HepG2 (cell line): ENCODE data around the gene TCF3. TPM values are rescaled to one million over a fixed set of nuclear protein-coding genes. Genes with fewer than 3 reads are reported as not detected.
A peak's percentile ranks its signal among the peaks of the same experiment; 100 is the strongest.

Source experiments
- CEBPB ChIP-seq: IDR thresholded peaks from 2 replicates; pipeline ENCODE4 v1.6.1; 2011; ENCODE audit warnings: low read depth, low read length, improper control_type of control experiment, borderline replicate concordance
- CHD2 ChIP-seq: IDR thresholded peaks from 2 replicates; pipeline ENCODE4 v1.6.1; 2011; ENCODE audit warnings: low read depth, low read length, improper control_type of control experiment
- FLYWCH1 ChIP-seq: sonication (generic); formaldehyde crosslinking; IDR thresholded peaks from 2 replicates; pipeline ENCODE4 v1.8.1; 2023; ENCODE audit warnings: mild to moderate bottlenecking, missing genetic modification reagents
- FOSL2 ChIP-seq: sonication (generic); formaldehyde crosslinking; IDR thresholded peaks from 2 replicates; pipeline ENCODE4 v1.4.0; 2020; ENCODE audit warnings: missing genetic modification reagents
- MED13 ChIP-seq: sonication (generic); formaldehyde crosslinking; IDR thresholded peaks from 2 replicates; pipeline ENCODE4 v1.5.0; 2020; ENCODE audit warnings: missing genetic modification reagents
- MYC ChIP-seq: sonication (generic); formaldehyde crosslinking; IDR thresholded peaks from 2 replicates; pipeline ENCODE4 v1.9.0; 2021; ENCODE audit warnings: missing genetic modification reagents, borderline replicate concordance
- NBN ChIP-seq: fragments of 450-650 bp; conservative IDR thresholded peaks from 2 replicates; pipeline ENCODE4 v1.6.1; 2017
- TCF12 ChIP-seq, 2 experiments: fragments of 450-650 bp in 1 of 2; sonication (generic) in 1 of 2; formaldehyde crosslinking in 1 of 2; IDR thresholded peaks; 2 replicates each; pipeline versions ENCODE4 v1.6.1 to v1.8.0; 2017 to 2022; ENCODE audit warnings: antibody characterized with exemption in 1 of 2, mild to moderate bottlenecking in 1 of 2, missing genetic modification reagents in 1 of 2, moderate library complexity in 1 of 2
- U2AF1 ChIP-seq: fragments of 200-400 bp; formaldehyde crosslinking; optimal IDR thresholded peaks from 2 replicates; pipeline ENCODE3; 2017; ENCODE audit warnings: mild to moderate bottlenecking, low read depth, low read length
- ZNF225 ChIP-seq: sonication (generic); formaldehyde crosslinking; IDR thresholded peaks from 2 replicates; pipeline ENCODE4 v1.4.0; 2020; ENCODE audit warnings: mild to moderate bottlenecking, missing genetic modification reagents
- ZNF333 ChIP-seq: sonication (generic); formaldehyde crosslinking; IDR thresholded peaks from 2 replicates; pipeline ENCODE4 v1.4.0; 2020; ENCODE audit warnings: mild to moderate bottlenecking, missing genetic modification reagents, borderline replicate concordance
- ZNF383 ChIP-seq: sonication (generic); formaldehyde crosslinking; IDR thresholded peaks from 2 replicates; pipeline ENCODE4 v1.4.0; 2020; ENCODE audit warnings: missing genetic modification reagents, mild to moderate bottlenecking, borderline replicate concordance
- ZNF567 ChIP-seq: sonication (generic); formaldehyde crosslinking; IDR thresholded peaks from 2 replicates; pipeline ENCODE4 v1.8.1; 2023; ENCODE audit warnings: mild to moderate bottlenecking, missing genetic modification reagents, borderline replicate concordance
- ZSCAN12 ChIP-seq: sonication (generic); formaldehyde crosslinking; IDR thresholded peaks from 2 replicates; pipeline ENCODE4 v1.9.0; 2021; ENCODE audit warnings: mild to moderate bottlenecking, missing genetic modification reagents
- polyA plus RNA-seq, 8 experiments: library from polyadenylated mRNA; depleted of rRNA in 3 of 8; stranded (reverse) in 7 of 8; unstranded in 1 of 8; fragments of >200 nt; fragmentation: Illumina TruSeq in 4 of 8; extraction: Trizol in 4 of 8; gene quantifications; 2 replicates each; pipeline versions ENCODE4 v1.2.1 to v1.2.3, GENCODE V29; 2011 to 2016; ENCODE audit warnings: low read depth in 4 of 8, missing spikeins in 1 of 8, mixed read lengths in 1 of 8; ENCODE audit not compliant: insufficient read depth in 1 of 8
- total RNA-seq, 5 experiments: library from RNA; depleted of rRNA; stranded (reverse); fragments of >200 nt; fragmentation: Illumina TruSeq; extraction: Trizol; gene quantifications; 2 replicates each; pipeline ENCODE4 v1.2.3, GENCODE V29; 2016; ENCODE audit warnings: low read depth in 1 of 5
- TF ChIP-seq, protein P1 (sequence below): sonication (generic); formaldehyde crosslinking; IDR thresholded peaks from 2 replicates; pipeline ENCODE4 v1.4.0; 2020; ENCODE audit warnings: missing genetic modification reagents, borderline replicate concordance
- TF ChIP-seq, protein P2 (sequence below): sonication (generic); formaldehyde crosslinking; IDR thresholded peaks from 2 replicates; pipeline ENCODE4 v1.9.0; 2021; ENCODE audit warnings: missing genetic modification reagents, mild to moderate bottlenecking, borderline replicate concordance
- TF ChIP-seq, protein P3 (sequence below): sonication (generic); formaldehyde crosslinking; IDR thresholded peaks from 2 replicates; pipeline ENCODE4 v1.8.1; 2023; ENCODE audit warnings: mild to moderate bottlenecking, missing genetic modification reagents
- TF ChIP-seq, protein P4 (sequence below): fragments of 450-650 bp; IDR thresholded peaks from 2 replicates; pipeline ENCODE4 v1.6.1; 2016

Gene TCF3
- total and polyA plus RNA-seq, 2 of the 13 experiments (the other 11 are each of a cell fraction or from before 2014, with no cell fraction given) = 51.4 to 53.2 TPM

DNA sequence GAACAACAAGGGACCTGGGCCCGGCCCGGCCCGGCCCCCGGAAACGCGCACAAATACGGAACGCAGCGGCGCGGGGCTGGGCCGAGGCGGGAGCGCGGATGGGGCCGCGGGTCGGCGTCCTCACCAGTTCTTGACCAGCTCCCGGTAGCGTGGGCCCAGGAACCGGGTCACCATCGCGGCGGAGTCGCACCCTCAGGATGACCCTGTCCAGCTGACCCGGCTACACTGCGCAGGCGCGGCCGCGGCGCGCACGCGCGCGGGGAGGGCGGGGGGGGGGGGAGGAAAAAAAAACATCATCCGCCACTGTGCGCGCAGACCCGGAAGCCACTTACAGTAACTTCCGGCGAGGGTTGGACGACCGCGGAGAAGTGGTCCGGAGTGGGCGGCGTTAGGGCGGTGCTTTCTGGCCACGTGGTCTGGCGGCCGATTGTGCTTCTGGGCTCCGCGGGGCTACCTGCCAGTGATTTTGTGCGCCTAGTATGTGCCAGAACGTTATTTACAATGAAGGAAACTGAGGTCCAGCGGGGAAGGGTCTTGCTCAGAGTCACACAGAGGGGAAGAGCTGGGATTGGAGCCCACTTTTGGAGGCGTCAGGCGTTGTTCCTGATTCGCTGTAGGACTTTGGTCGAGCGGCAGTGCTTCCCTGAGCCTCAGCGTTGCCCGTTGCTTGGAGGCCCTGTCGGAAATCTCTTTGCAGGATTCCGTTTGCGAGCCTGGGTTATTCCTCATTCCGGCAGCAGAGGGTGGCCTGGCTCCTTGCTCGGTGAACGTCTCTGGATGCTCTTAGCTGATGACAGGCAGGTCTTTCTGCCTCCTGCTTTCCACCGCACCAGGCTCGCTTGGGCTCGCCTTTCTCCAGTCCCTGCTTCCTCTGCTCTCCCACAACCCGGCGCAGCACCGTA lies 46.9 kb downstream of the TCF3 start, which contains the start of gene UQCR11 (continued):
- TF ChIP-seq, protein P1, sequence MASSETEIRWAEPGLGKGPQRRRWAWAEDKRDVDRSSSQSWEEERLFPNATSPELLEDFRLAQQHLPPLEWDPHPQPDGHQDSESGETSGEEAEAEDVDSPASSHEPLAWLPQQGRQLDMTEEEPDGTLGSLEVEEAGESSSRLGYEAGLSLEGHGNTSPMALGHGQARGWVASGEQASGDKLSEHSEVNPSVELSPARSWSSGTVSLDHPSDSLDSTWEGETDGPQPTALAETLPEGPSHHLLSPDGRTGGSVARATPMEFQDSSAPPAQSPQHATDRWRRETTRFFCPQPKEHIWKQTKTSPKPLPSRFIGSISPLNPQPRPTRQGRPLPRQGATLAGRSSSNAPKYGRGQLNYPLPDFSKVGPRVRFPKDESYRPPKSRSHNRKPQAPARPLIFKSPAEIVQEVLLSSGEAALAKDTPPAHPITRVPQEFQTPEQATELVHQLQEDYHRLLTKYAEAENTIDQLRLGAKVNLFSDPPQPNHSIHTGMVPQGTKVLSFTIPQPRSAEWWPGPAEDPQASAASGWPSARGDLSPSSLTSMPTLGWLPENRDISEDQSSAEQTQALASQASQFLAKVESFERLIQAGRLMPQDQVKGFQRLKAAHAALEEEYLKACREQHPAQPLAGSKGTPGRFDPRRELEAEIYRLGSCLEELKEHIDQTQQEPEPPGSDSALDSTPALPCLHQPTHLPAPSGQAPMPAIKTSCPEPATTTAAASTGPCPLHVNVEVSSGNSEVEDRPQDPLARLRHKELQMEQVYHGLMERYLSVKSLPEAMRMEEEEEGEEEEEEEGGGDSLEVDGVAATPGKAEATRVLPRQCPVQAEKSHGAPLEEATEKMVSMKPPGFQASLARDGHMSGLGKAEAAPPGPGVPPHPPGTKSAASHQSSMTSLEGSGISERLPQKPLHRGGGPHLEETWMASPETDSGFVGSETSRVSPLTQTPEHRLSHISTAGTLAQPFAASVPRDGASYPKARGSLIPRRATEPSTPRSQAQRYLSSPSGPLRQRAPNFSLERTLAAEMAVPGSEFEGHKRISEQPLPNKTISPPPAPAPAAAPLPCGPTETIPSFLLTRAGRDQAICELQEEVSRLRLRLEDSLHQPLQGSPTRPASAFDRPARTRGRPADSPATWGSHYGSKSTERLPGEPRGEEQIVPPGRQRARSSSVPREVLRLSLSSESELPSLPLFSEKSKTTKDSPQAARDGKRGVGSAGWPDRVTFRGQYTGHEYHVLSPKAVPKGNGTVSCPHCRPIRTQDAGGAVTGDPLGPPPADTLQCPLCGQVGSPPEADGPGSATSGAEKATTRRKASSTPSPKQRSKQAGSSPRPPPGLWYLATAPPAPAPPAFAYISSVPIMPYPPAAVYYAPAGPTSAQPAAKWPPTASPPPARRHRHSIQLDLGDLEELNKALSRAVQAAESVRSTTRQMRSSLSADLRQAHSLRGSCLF = no peak
- TF ChIP-seq ZNF383 (CRISPR knock-in tag) = no peak
- TF ChIP-seq, protein P2, sequence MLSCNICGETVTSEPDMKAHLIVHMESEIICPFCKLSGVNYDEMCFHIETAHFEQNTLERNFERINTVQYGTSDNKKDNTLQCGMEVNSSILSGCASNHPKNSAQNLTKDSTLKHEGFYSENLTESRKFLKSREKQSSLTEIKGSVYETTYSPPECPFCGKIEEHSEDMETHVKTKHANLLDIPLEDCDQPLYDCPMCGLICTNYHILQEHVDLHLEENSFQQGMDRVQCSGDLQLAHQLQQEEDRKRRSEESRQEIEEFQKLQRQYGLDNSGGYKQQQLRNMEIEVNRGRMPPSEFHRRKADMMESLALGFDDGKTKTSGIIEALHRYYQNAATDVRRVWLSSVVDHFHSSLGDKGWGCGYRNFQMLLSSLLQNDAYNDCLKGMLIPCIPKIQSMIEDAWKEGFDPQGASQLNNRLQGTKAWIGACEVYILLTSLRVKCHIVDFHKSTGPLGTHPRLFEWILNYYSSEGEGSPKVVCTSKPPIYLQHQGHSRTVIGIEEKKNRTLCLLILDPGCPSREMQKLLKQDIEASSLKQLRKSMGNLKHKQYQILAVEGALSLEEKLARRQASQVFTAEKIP (CRISPR knock-in tag) = no peak
- TF ChIP-seq MED13 (CRISPR knock-in tag) = 0 out of 2 replicates have a peak, but pooled peaks have one; percentile 43
- no peak for TF ChIP-seq CEBPB
- TF ChIP-seq ZNF333 = peak; percentile 89; the same call in 1 of the 2 replicates
- TF ChIP-seq FOSL2 (CRISPR knock-in tag) = no peak; the same call in 1 of the 2 replicates
- TF ChIP-seq MYC = peak; percentile 91
- TF ChIP-seq, protein P3, sequence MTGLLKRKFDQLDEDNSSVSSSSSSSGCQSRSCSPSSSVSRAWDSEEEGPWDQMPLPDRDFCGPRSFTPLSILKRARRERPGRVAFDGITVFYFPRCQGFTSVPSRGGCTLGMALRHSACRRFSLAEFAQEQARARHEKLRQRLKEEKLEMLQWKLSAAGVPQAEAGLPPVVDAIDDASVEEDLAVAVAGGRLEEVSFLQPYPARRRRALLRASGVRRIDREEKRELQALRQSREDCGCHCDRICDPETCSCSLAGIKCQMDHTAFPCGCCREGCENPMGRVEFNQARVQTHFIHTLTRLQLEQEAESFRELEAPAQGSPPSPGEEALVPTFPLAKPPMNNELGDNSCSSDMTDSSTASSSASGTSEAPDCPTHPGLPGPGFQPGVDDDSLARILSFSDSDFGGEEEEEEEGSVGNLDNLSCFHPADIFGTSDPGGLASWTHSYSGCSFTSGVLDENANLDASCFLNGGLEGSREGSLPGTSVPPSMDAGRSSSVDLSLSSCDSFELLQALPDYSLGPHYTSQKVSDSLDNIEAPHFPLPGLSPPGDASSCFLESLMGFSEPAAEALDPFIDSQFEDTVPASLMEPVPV = no peak
- no peak for TF ChIP-seq CHD2
- no peak for TF ChIP-seq NBN
- no peak for TF ChIP-seq FLYWCH1 (CRISPR knock-in tag)
- TF ChIP-seq, protein P4, sequence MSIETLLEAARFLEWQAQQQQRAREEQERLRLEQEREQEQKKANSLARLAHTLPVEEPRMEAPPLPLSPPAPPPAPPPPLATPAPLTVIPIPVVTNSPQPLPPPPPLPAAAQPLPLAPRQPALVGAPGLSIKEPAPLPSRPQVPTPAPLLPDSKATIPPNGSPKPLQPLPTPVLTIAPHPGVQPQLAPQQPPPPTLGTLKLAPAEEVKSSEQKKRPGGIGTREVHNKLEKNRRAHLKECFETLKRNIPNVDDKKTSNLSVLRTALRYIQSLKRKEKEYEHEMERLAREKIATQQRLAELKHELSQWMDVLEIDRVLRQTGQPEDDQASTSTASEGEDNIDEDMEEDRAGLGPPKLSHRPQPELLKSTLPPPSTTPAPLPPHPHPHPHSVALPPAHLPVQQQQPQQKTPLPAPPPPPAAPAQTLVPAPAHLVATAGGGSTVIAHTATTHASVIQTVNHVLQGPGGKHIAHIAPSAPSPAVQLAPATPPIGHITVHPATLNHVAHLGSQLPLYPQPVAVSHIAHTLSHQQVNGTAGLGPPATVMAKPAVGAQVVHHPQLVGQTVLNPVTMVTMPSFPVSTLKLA = peak; percentile 73
- TF ChIP-seq U2AF1 = no peak
- TF ChIP-seq ZNF225 (CRISPR knock-in tag) = no peak
- TF ChIP-seq ZNF567 (CRISPR knock-in tag) = no peak
- 0 out of 2 replicates have a peak, but pooled peaks have one; percentile 43 for TF ChIP-seq ZSCAN12
- TF ChIP-seq TCF12 (IDR thresholded peaks at IDR 0.05) = no peak
- no peak for TF ChIP-seq TCF12 (CRISPR knock-in tag; IDR thresholded peaks at IDR 0.05)
